Measurements from ENCODE around the gene DMRTA2. TPM values are rescaled to one million over a fixed set of nuclear protein-coding genes. Genes with fewer than 3 reads are reported as not detected.

The DMRTA2 gene
- total and polyA plus RNA-seq, 8 donors, result 0.18 to 1.6 TPM; not detected in 6

DNA sequence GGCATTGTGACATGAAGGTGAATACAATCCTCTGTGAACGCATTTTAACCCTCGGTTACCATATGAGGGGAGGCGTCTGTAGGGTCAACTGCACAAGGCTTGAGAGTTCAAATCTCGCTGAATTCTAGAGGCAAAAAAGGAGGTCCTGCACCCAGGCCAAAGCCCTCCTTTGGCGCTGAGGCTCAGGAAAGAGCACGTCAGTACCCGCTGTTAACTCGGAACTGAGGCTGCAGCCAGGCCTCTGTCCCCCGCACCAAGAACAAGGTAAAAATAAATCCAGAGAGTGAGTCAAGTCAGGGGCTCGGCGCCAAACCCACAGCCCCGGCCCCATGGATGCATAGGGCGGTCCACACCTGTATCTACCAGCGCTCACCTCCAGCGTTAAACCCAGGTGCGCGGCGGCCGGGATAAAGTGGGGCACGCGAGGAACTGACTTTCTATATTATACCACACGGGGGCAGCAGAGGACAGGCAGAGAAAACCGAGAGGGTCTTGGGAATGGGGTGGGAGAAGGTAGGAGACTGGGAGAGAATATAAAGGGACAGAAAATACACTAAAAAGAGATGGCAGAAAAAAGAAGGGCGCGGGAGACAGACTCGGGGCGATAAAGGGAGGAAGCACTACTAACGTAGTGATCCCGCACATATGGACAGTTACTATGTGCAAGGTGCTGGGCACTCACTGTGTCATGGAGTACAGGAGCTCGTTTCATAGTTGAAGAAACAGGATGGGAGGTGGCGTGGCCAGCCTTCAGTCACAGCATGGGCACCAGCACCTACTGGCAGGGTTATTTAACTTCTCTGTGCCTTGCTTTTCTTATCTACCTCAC, 54.9 kb downstream of the DMRTA2 start:
- Histone ChIP-seq H3K4me3 (no peak overlapping the region), H3K9me3 (no peaks in the 10 kb centered on the region), H3K27me3 (peaks cover 0 to 63% (median 16%) of the 10 kb centered on the region in 3 donors), H3K27ac (no peak overlapping the region), H3K36me3 (no peaks in the 10 kb centered on the region), H3K4me1 (peaks cover 0 to 9% (median 2%) of the 10 kb centered on the region in 4 donors)
- intact Hi-C loops (cut with DNase I; ENCODE audit: low total_unique reads), result no loop called here
- no peak for TF ChIP-seq POLR2AphosphoS5 (IDR thresholded peaks at IDR 0.05)
- TF ChIP-seq EP300 (IDR thresholded peaks at IDR 0.05), result no peak
- TF ChIP-seq CTCF (IDR thresholded peaks at IDR 0.05), result peak in 5 of 7 experiments; percentile 27 to 77 (median 75)
- WGBS, 5 donors, result 11 to 18% (median 16%) methylated on average over 26 to 31 of the region's 31 CpGs
- peak; percentile 42 to 67 for DNase-seq
